Endodermal cell (in vitro differentiated cells): ENCODE data around the gene EML4. TPM values are rescaled to one million over a fixed set of nuclear protein-coding genes. Genes with fewer than 3 reads are reported as not detected.
"Not testable (repeated sequence)": the region's sequence is repeated elsewhere in the genome, so short reads cannot be mapped to it uniquely, and the experiment has no call there.

ENCODE experiments used
- DNase-seq: peaks from one replicate; pipeline ENCODE4 v3.0.0-alpha.2; 2017
- H3K27ac ChIP-seq: 2 replicates; pipeline ENCODE4 v1.5.1; 2013; ENCODE audit warnings: mild to moderate bottlenecking, low read depth, low read length, moderate library complexity
- H3K27me3 ChIP-seq: 2 replicates; pipeline ENCODE4 v1.6.1; 2013; ENCODE audit warnings: mild to moderate bottlenecking, low read length, moderate library complexity; ENCODE audit not compliant: insufficient read depth, control insufficient read depth, poor library complexity, severe bottlenecking
- H3K36me3 ChIP-seq: 2 replicates; pipeline ENCODE4 v1.7.0; 2013; ENCODE audit warnings: mild to moderate bottlenecking, low read length, moderate library complexity; ENCODE audit not compliant: control insufficient read depth, insufficient read depth
- H3K4me1 ChIP-seq: one replicate; pipeline ENCODE4 v1.7.0; 2013; ENCODE audit warnings: low read length; ENCODE audit not compliant: control insufficient read depth, insufficient read depth
- H3K4me3 ChIP-seq: 2 replicates; pipeline ENCODE4 v1.5.1; 2013; ENCODE audit warnings: mild to moderate bottlenecking, low read length, moderate library complexity
- H3K9ac ChIP-seq: 2 replicates; pipeline ENCODE4 v1.6.1; 2013; ENCODE audit warnings: mild to moderate bottlenecking, low read length, moderate library complexity; ENCODE audit not compliant: poor library complexity, severe bottlenecking; ENCODE audit errors: extremely low read depth
- H3K9me3 ChIP-seq: 2 replicates; pipeline ENCODE4 v1.6.1; 2013; ENCODE audit warnings: mild to moderate bottlenecking, low read length, moderate library complexity; ENCODE audit not compliant: control insufficient read depth
- H3K27ac Mint-ChIP-seq: 2 replicates; pipeline ENCODE4 v1.8.0; 2020; ENCODE audit warnings: mixed read lengths
- H3K27me3 Mint-ChIP-seq: 2 replicates; pipeline ENCODE4 v1.8.0; 2021; ENCODE audit warnings: mild to moderate bottlenecking, mixed read lengths; ENCODE audit not compliant: insufficient read depth
- H3K36me3 Mint-ChIP-seq: 2 replicates; pipeline ENCODE4 v1.8.0; 2020; ENCODE audit warnings: low read depth, mixed read lengths
- H3K4me1 Mint-ChIP-seq: 2 replicates; pipeline ENCODE4 v1.8.0; 2020; ENCODE audit warnings: mixed read lengths
- H3K4me3 Mint-ChIP-seq: 2 replicates; pipeline ENCODE4 v1.8.0; 2020; ENCODE audit warnings: mild to moderate bottlenecking, moderate library complexity, mixed read lengths
- H3K9me3 Mint-ChIP-seq: 2 replicates; pipeline ENCODE4 v1.8.0; 2020; ENCODE audit warnings: mild to moderate bottlenecking, mixed read lengths
- WGBS, 2 experiments: methylation state at CpG; one replicate each; pipeline versions ENCODE4 v1.1.5 to v1.1.7; 2013; ENCODE audit warnings: missing lambda C conversion rate in 2 of 2, mixed read lengths in 1 of 2; ENCODE audit not compliant: insufficient coverage in 1 of 2, insufficient read length in 1 of 2; 5-methylcytosine and 5-hydroxymethylcytosine counted together
- total RNA-seq, 2 donors: library from RNA; stranded (reverse); fragmentation: NEBNext Ultra II Directional in 1 of 2; extraction: Animal tissue kit (Norgen Biotek cat#: 25700) in 1 of 2; gene quantifications; 2 replicates in 1 of 2; 3 replicates in 1 of 2; pipeline ENCODE4 v1.2.1, GENCODE V29; 2021
- TF ChIP-seq, protein P1 (sequence below): fragments of 200-600 bp; sonication (generic); conservative IDR thresholded peaks from 2 replicates; pipeline ENCODE4 v1.5.0; 2021; ENCODE audit warnings: antibody characterized with exemption, mild to moderate bottlenecking

Gene EML4
- total RNA-seq, 2 donors from 2014 or later, result 84.6 to 90.9 TPM

GRCh38 chr2:42132191-42132965, 36.8 kb upstream of the EML4 start:
- Mint-ChIP-seq H3K4me1 (peaks cover 54% of the 10 kb centered on the region), H3K4me3 (peak overlapping the region; percentile 39), H3K9me3 (no peaks in the 10 kb centered on the region), H3K36me3 (no peaks in the 10 kb centered on the region), H3K27ac (peak overlapping the region; percentile 29), H3K27me3 (no peaks in the 10 kb centered on the region)
- no peaks in the 10 kb centered on the region for H3K27me3 ChIP-seq
- WGBS, 2 experiments, result 70 to 83% methylated on average over 6 to 8 of the region's 8 CpGs
- DNase-seq, result peak; percentile 43
- no peaks in the 10 kb centered on the region for H3K9me3 ChIP-seq
- H3K9ac ChIP-seq, result no peak overlapping the region
- no peak overlapping the region for H3K27ac ChIP-seq
- H3K4me1 ChIP-seq, result peaks cover 32% of the 10 kb centered on the region
- H3K36me3 ChIP-seq, result no peaks in the 10 kb centered on the region
- no peak overlapping the region for H3K4me3 ChIP-seq
- TF ChIP-seq, protein P1, sequence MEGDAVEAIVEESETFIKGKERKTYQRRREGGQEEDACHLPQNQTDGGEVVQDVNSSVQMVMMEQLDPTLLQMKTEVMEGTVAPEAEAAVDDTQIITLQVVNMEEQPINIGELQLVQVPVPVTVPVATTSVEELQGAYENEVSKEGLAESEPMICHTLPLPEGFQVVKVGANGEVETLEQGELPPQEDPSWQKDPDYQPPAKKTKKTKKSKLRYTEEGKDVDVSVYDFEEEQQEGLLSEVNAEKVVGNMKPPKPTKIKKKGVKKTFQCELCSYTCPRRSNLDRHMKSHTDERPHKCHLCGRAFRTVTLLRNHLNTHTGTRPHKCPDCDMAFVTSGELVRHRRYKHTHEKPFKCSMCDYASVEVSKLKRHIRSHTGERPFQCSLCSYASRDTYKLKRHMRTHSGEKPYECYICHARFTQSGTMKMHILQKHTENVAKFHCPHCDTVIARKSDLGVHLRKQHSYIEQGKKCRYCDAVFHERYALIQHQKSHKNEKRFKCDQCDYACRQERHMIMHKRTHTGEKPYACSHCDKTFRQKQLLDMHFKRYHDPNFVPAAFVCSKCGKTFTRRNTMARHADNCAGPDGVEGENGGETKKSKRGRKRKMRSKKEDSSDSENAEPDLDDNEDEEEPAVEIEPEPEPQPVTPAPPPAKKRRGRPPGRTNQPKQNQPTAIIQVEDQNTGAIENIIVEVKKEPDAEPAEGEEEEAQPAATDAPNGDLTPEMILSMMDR, result no peak

DNA sequence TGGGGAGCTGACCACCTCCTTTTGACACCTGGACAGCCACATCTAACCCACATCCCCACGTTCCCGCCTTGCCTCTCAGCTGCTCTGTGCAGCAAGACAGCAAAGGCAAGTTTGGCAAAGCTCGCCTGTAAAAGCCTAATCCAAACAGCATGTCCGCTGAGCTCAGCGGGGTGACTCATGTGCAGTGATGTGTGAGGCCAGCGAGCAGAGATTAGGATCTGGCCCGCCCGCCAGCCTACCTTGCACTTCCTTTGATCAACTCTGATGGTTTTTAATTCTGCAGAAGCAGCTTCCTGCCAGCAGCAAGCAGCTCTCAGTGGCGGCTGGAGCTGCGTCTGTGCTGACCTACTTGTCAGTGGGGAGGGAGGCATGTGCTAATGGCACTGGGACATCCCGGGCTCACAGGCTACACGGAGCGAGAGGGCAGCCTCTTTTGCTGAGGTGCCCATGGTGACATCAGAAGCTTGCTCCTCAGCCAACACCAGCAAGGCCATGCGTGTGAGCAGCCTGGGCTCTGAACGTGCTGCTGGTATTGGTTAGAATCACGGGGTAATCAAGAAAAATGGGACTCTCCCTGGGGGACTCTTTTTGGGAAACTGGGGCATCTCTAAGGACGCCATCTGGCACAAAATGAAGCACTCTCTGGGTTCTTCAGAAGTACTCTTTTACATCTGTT, 36.0 kb upstream of the EML4 start:
- Mint-ChIP-seq H3K27me3 (no peaks in the 10 kb centered on the region), H3K27ac (peak overlapping the region; percentile 74), H3K4me1 (peaks cover 50% of the 10 kb centered on the region), H3K9me3 (no peaks in the 10 kb centered on the region), H3K4me3 (peak overlapping the region; percentile 39), H3K36me3 (no peaks in the 10 kb centered on the region)
- no peak overlapping the region for H3K27ac ChIP-seq
- TF ChIP-seq, protein P1, result no peak
- H3K27me3 ChIP-seq, result no peaks in the 10 kb centered on the region
- no peaks in the 10 kb centered on the region for H3K9me3 ChIP-seq
- peaks cover 33% of the 10 kb centered on the region for H3K4me1 ChIP-seq
- peak; percentile 92 for DNase-seq
- no peaks in the 10 kb centered on the region for H3K36me3 ChIP-seq
- H3K4me3 ChIP-seq, result peak overlapping the region; percentile 42
- no peak overlapping the region for H3K9ac ChIP-seq
- WGBS, 2 experiments, result 17 to 19% methylated on average over 11 to 17 of the region's 17 CpGs

DNA sequence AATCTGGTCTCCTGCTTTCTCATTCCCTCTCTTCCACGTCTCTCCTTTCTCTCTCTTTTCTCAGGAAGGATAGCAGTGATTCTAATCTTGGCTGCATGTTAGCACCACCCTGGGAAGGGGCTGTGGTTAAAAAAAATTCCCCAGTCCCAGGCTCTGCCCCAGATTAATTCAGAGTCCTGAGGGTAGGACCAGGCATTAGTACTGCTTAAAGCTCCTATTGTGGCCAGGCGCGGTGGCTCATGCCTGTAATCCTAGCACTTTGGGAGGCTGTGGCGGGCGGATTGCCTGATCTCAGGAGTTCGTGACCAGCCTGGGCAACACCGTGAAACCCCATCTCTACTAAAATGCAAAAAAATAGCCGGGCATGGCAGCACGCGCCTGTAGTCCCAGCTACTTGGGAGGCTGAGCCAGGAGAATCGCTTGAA, 35.4 kb upstream of the EML4 start:
- peak; percentile 66 for DNase-seq
- Mint-ChIP-seq H3K9me3 (no peaks in the 10 kb centered on the region), H3K36me3 (no peaks in the 10 kb centered on the region), H3K4me1 (peaks cover 44% of the 10 kb centered on the region), H3K4me3 (peak overlapping the region; percentile 39), H3K27ac (peak overlapping the region; percentile 74), H3K27me3 (no peaks in the 10 kb centered on the region)
- no peaks in the 10 kb centered on the region for H3K9me3 ChIP-seq
- H3K9ac ChIP-seq, result no peak overlapping the region
- H3K27ac ChIP-seq, result no peak overlapping the region
- no peaks in the 10 kb centered on the region for H3K27me3 ChIP-seq
- H3K36me3 ChIP-seq, result no peaks in the 10 kb centered on the region
- H3K4me3 ChIP-seq, result peak overlapping the region; percentile 42
- TF ChIP-seq, protein P1, result no peak
- 73 to 81% methylated on average over 9 to 11 of the region's 11 CpGs for WGBS, 2 experiments
- H3K4me1 ChIP-seq, result peaks cover 28% of the 10 kb centered on the region

DNA sequence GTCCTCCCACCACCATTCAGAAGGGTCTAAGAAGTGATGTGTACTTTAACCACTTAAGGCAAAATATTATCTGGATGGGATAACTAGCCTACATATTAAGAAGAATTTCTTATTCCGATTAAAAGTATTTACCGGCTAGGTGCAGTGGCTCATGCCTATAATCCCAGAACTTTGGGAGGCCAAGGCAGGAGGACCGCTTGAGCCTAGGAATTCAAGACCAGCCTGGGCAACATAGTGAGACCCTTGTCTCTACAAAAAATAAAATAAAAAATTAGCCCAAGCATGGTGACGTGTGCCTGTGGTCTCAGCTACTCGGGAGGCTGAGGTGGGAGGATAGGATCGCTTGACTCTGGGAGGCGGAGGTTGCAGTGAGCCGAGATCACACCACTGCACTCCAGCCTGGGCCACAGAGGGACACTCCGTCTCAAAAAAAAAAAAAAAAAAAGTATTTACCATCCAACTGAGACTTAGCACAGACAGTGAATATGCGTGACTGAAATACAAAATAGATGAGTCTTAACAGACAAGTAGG, 34.7 kb upstream of the EML4 start:
- DNase-seq, H3K4me3 ChIP-seq, H3K27me3 Mint-ChIP-seq, H3K27me3 ChIP-seq, H3K9ac ChIP-seq, H3K4me3 Mint-ChIP-seq, H3K36me3 ChIP-seq, H3K9me3 ChIP-seq, H3K36me3 Mint-ChIP-seq, H3K27ac ChIP-seq, H3K27ac Mint-ChIP-seq, H3K9me3 Mint-ChIP-seq: not testable (repeated sequence)
- H3K4me1 Mint-ChIP-seq, result peaks cover 40% of the 10 kb centered on the region
- WGBS, 2 experiments, result 78 to 85% methylated on average over 8 to 10 of the region's 10 CpGs
- H3K4me1 ChIP-seq, result peaks cover 28% of the 10 kb centered on the region
